ENCODE results near the gene DLST. TPM values are rescaled to one million over a fixed set of nuclear protein-coding genes. Genes with fewer than 3 reads are reported as not detected.

Gene DLST
- total RNA-seq, 1 experiment from 2014 or later, result 112 TPM

GRCh38 chr14:74838166-74838565, 43.5 kb upstream of the DLST start:
- CTCF ChIA-PET, result interaction anchor here (0.6 to 3.1 kb wide), 3 partner anchors 11 to 173 kb away, joined by 3 to 11 read pairs (median 4); no protein-coding TSS in a partner anchor
- POLR2A ChIA-PET, result no interaction called here
- TF ChIP-seq ZNF232 (CRISPR knock-in tag; IDR thresholded peaks at IDR 0.05), result no peak
- no peak for TF ChIP-seq PRDM15 (CRISPR knock-in tag; IDR thresholded peaks at IDR 0.05)
- no peak for TF ChIP-seq ZBTB21 (CRISPR knock-in tag; IDR thresholded peaks at IDR 0.05; ENCODE audit: borderline replicate concordance)
- no peak for TF ChIP-seq ETV6 (CRISPR knock-in tag; IDR thresholded peaks at IDR 0.05)
- no peak for TF ChIP-seq FOXP4 (CRISPR knock-in tag; IDR thresholded peaks at IDR 0.05)

GRCh38 chr14:74840603-74841030, 41.1 kb upstream of the DLST start:
- Mint-ChIP-seq H3K9me3 (no peaks in the 10 kb centered on the region), H3K4me1 (0 out of 2 replicates have a peak, but pooled peaks cover 5% of the 10 kb centered on the region), H3K27ac (no peak overlapping the region), H3K36me3 (peaks cover 8% of the 10 kb centered on the region; the same call in 1 of the 2 replicates), H3K4me3 (no peak overlapping the region), H3K27me3 (ENCODE audit: low read depth) (no peaks in the 10 kb centered on the region)
- POLR2A ChIA-PET, result no interaction called here
- CTCF ChIA-PET, result interaction anchor here (3.1 kb wide), 1 partner anchor 20 kb away, joined by 11 read pairs; no protein-coding TSS in a partner anchor
- ATAC-seq, result no peak
- no peak for TF ChIP-seq JUN (CRISPR knock-in tag; IDR thresholded peaks at IDR 0.05)
- no peak for TF ChIP-seq ATF1 (CRISPR knock-in tag; IDR thresholded peaks at IDR 0.05)
- no peak for TF ChIP-seq STAT6 (CRISPR knock-in tag; conservative IDR thresholded peaks at IDR 0.05; ENCODE audit: low read depth)
- TF ChIP-seq NFE2L1 (CRISPR knock-in tag; IDR thresholded peaks at IDR 0.05), result no peak
- no peak for TF ChIP-seq IRF2 (CRISPR knock-in tag; IDR thresholded peaks at IDR 0.05; ENCODE audit: borderline replicate concordance, low read depth)
- no peak for TF ChIP-seq GABPB1 (CRISPR knock-in tag; IDR thresholded peaks at IDR 0.05)
- no peak for TF ChIP-seq ZBTB43 (CRISPR knock-in tag; IDR thresholded peaks at IDR 0.05)
- no peak for TF ChIP-seq EMX1 (CRISPR knock-in tag; IDR thresholded peaks at IDR 0.05)
- no peak for TF ChIP-seq FOXP1 (CRISPR knock-in tag; IDR thresholded peaks at IDR 0.05; ENCODE audit: borderline replicate concordance)
- no peak for TF ChIP-seq ZBTB21 (CRISPR knock-in tag; IDR thresholded peaks at IDR 0.05; ENCODE audit: borderline replicate concordance)
- TF ChIP-seq NR3C1 (CRISPR knock-in tag; conservative IDR thresholded peaks at IDR 0.05; ENCODE audit: low read depth), result no peak
- TF ChIP-seq USF2 (CRISPR knock-in tag; IDR thresholded peaks at IDR 0.05), result no peak
- TF ChIP-seq CBFB (CRISPR knock-in tag; IDR thresholded peaks at IDR 0.05; ENCODE audit: low read depth), result no peak
- no peak for DNase-seq (ENCODE audit: low spot score)

More at GRCh38 chr14:74838166-74838565, 43.5 kb upstream of the DLST start:
- Mint-ChIP-seq H3K4me3 (no peak overlapping the region), H3K4me1 (0 out of 2 replicates have a peak, but pooled peaks cover 5% of the 10 kb centered on the region), H3K27me3 (ENCODE audit: low read depth) (no peaks in the 10 kb centered on the region), H3K9me3 (no peaks in the 10 kb centered on the region), H3K36me3 (peaks cover 10% of the 10 kb centered on the region; the same call in 1 of the 2 replicates), H3K27ac (no peak overlapping the region)
- DNase-seq (ENCODE audit: low spot score) (no peak), ATAC-seq (no peak)
